GM12873 (cell line): ENCODE results near the gene GALK2.

Source experiments
- TF ChIP-seq, protein P1 (sequence below): IDR thresholded peaks from 2 replicates; pipeline ENCODE4 v1.5.1; 2012; ENCODE audit warnings: low read depth, mild to moderate bottlenecking, moderate library complexity, low read length, control low read depth; ENCODE audit not compliant: insufficient read depth; ENCODE audit errors: missing control alignments

The GALK2 gene

DNA sequence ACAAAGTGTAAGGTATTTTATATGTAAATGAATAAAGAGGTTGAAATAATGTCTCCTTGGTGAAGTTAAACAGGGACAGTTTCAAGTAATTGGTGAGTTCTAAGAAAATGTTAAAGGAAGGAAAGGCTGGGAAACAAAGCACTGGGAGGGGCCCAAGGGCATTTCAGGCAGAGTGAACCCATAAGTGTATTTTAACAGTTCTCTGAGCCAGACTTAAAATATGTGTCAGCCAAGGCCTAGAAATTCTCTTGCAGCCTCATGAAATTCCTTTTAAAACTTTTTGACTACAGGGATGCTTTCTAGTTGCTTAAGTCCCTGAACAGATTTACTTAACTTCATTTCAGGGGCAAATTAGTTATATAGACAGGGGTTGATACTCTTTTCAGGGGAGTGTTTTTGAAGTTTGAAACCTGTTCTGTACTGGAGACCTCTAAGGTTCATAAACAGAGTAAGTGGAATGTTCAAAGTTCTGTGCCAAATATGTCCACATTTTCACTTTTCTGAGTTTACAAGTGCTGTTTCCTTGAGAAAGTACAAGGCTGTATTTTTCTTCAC, 77.6 kb downstream of the GALK2 start:
- TF ChIP-seq, protein P1, sequence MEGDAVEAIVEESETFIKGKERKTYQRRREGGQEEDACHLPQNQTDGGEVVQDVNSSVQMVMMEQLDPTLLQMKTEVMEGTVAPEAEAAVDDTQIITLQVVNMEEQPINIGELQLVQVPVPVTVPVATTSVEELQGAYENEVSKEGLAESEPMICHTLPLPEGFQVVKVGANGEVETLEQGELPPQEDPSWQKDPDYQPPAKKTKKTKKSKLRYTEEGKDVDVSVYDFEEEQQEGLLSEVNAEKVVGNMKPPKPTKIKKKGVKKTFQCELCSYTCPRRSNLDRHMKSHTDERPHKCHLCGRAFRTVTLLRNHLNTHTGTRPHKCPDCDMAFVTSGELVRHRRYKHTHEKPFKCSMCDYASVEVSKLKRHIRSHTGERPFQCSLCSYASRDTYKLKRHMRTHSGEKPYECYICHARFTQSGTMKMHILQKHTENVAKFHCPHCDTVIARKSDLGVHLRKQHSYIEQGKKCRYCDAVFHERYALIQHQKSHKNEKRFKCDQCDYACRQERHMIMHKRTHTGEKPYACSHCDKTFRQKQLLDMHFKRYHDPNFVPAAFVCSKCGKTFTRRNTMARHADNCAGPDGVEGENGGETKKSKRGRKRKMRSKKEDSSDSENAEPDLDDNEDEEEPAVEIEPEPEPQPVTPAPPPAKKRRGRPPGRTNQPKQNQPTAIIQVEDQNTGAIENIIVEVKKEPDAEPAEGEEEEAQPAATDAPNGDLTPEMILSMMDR, result no peak

GRCh38 chr15:49248291-49248690, 78.2 kb downstream of the GALK2 start:
- TF ChIP-seq, protein P1, result no peak

- TF ChIP-seq, protein P1, result no peak
These were observed 86.1 kb downstream of the GALK2 start for GRCh38 chr15:49255966-49256759.

GRCh38 chr15:49265911-49266310, 95.9 kb downstream of the GALK2 start:
- TF ChIP-seq, protein P1, result no peak

- TF ChIP-seq, protein P1, result no peak
These were observed 100.7 kb downstream of the GALK2 start for GRCh38 chr15:49270541-49271421.

- TF ChIP-seq, protein P1, result no peak
These were observed 103.8 kb downstream of the GALK2 start for GRCh38 chr15:49273734-49274318.
